ENCODE data around the gene TMEM131.

Gene TMEM131

GRCh38 chr2:97819754-97820153, 176.0 kb downstream of the TMEM131 start:
- no peak for FAIRE-seq
- TF ChIP-seq CTCF (IDR thresholded peaks at IDR 0.05; ENCODE audit: insufficient read depth, missing control alignments): no peak
- no peak for DNase-seq (ENCODE audit: insufficient read length, low spot score)

- no peak for FAIRE-seq
- TF ChIP-seq CTCF (IDR thresholded peaks at IDR 0.05; ENCODE audit: insufficient read depth, missing control alignments): no peak
- no peak for DNase-seq (ENCODE audit: insufficient read length, low spot score)
These were observed 179.3 kb downstream of the TMEM131 start for GRCh38 chr2:97816411-97816810.

- no peak for TF ChIP-seq CTCF (IDR thresholded peaks at IDR 0.05; ENCODE audit: insufficient read depth, missing control alignments)
- DNase-seq (ENCODE audit: insufficient read length, low spot score): no peak
- no peak for FAIRE-seq
These were observed 182.8 kb downstream of the TMEM131 start for GRCh38 chr2:97812931-97813330.

- no peak for DNase-seq (ENCODE audit: insufficient read length, low spot score)
- no peak for FAIRE-seq
- no peak for TF ChIP-seq CTCF (IDR thresholded peaks at IDR 0.05; ENCODE audit: insufficient read depth, missing control alignments)
These were observed 186.9 kb downstream of the TMEM131 start for GRCh38 chr2:97808816-97809215.

- FAIRE-seq (peak; percentile 29), DNase-seq (ENCODE audit: insufficient read length, low spot score) (peak; percentile 27)
- peak; percentile 95 for TF ChIP-seq CTCF (IDR thresholded peaks at IDR 0.05; ENCODE audit: insufficient read depth, missing control alignments)
These were observed 188.8 kb downstream of the TMEM131 start for GRCh38 chr2:97806738-97807618.

- DNase-seq (ENCODE audit: insufficient read length, low spot score) (no peak), FAIRE-seq (peak; percentile 41)
- TF ChIP-seq CTCF (IDR thresholded peaks at IDR 0.05; ENCODE audit: insufficient read depth, missing control alignments): no peak
These were observed 190.0 kb downstream of the TMEM131 start for GRCh38 chr2:97805776-97806175.

- no peak for TF ChIP-seq CTCF (IDR thresholded peaks at IDR 0.05; ENCODE audit: insufficient read depth, missing control alignments)
- DNase-seq (ENCODE audit: insufficient read length, low spot score) (no peak), FAIRE-seq (no peak)
These were observed 194.7 kb downstream of the TMEM131 start for GRCh38 chr2:97801028-97801427.

All from D721Med (cell line).